Middle frontal gyrus (tissue), 1 donor: ENCODE results near the gene ZBTB16.

Experiments
- DNase-seq: peaks from one replicate; pipeline ENCODE4 v3.0.0-alpha.2; 2015; ENCODE audit warnings: low spot score; ENCODE audit errors: extremely low spot score

Gene ZBTB16

GRCh38 chr11:114279792-114280546 lies 220.5 kb downstream of the ZBTB16 start:
- no peak for DNase-seq

GRCh38 chr11:114280696-114281095 lies 221.2 kb downstream of the ZBTB16 start:
- no peak for DNase-seq

GRCh38 chr11:114281388-114281956 lies 222.0 kb downstream of the ZBTB16 start:
- DNase-seq: no peak

- DNase-seq: no peak
Measured at GRCh38 chr11:114282488-114282887, 223.0 kb downstream of the ZBTB16 start.

- DNase-seq: no peak
Measured at GRCh38 chr11:114283422-114283821, 223.9 kb downstream of the ZBTB16 start.

- DNase-seq: no peak
Measured at GRCh38 chr11:114284021-114284420, 224.5 kb downstream of the ZBTB16 start.

GRCh38 chr11:114284914-114285313 lies 225.4 kb downstream of the ZBTB16 start:
- DNase-seq: no peak

- DNase-seq: no peak
Measured at GRCh38 chr11:114285599-114285998, 226.1 kb downstream of the ZBTB16 start.

- DNase-seq: no peak
Measured at GRCh38 chr11:114286229-114286628, 226.7 kb downstream of the ZBTB16 start.

GRCh38 chr11:114287154-114287553 lies 227.6 kb downstream of the ZBTB16 start:
- no peak for DNase-seq

GRCh38 chr11:114288136-114288535 lies 228.6 kb downstream of the ZBTB16 start:
- no peak for DNase-seq

GRCh38 chr11:114289779-114290178 lies 230.3 kb downstream of the ZBTB16 start:
- no peak for DNase-seq

GRCh38 chr11:114290503-114291235 lies 231.2 kb downstream of the ZBTB16 start:
- DNase-seq: no peak

GRCh38 chr11:114291381-114291780 lies 231.9 kb downstream of the ZBTB16 start:
- DNase-seq: no peak

GRCh38 chr11:114291842-114292680 lies 232.6 kb downstream of the ZBTB16 start:
- DNase-seq: no peak

GRCh38 chr11:114293201-114293711 lies 233.7 kb downstream of the ZBTB16 start:
- no peak for DNase-seq

GRCh38 chr11:114295676-114296604 lies 236.4 kb downstream of the ZBTB16 start, which contains the start of gene NNMT:
NNMT (plus strand) TSS chr11:114296399; CDS start chr11:114296557, 158 bp downstream.
- DNase-seq: peak; percentile 32

GRCh38 chr11:114296605-114297372 lies 237.3 kb downstream of the ZBTB16 start:
- no peak for DNase-seq
